Osteoblast (primary cell): ENCODE results near the gene GREB1. TPM values are rescaled to one million over a fixed set of nuclear protein-coding genes. Genes with fewer than 3 reads are reported as not detected.
A peak's percentile ranks its signal among the peaks of the same experiment; 100 is the strongest.

Experiments
- DNase-seq: peaks from one replicate; pipeline ENCODE4 v3.0.0; 2011; ENCODE audit warnings: low spot score, mixed read lengths; ENCODE audit not compliant: insufficient read length; ENCODE audit errors: missing footprints
- H2AFZ ChIP-seq: 2 replicates; pipeline ENCODE4 v1.6.0; 2011; ENCODE audit warnings: mild to moderate bottlenecking, low read length
- H3K27ac ChIP-seq: 2 replicates; pipeline ENCODE4 v1.5.1; 2011; ENCODE audit warnings: mild to moderate bottlenecking, low read depth, low read length, moderate library complexity
- H3K27me3 ChIP-seq: 2 replicates; pipeline ENCODE4 v1.6.0; 2012; ENCODE audit warnings: mild to moderate bottlenecking, control low read depth, inconsistent platforms, low read length, moderate library complexity; ENCODE audit not compliant: insufficient read depth
- H3K36me3 ChIP-seq: 2 replicates; pipeline ENCODE4 v1.5.1; 2011; ENCODE audit warnings: mild to moderate bottlenecking, low read length, control low read depth, moderate library complexity; ENCODE audit not compliant: insufficient read depth
- H3K4me1 ChIP-seq: 2 replicates; pipeline ENCODE4 v1.5.1; 2011; ENCODE audit warnings: mild to moderate bottlenecking, low read length, control low read depth, moderate library complexity; ENCODE audit not compliant: insufficient read depth
- H3K4me2 ChIP-seq: 2 replicates; pipeline ENCODE4 v1.6.0; 2011; ENCODE audit warnings: mild to moderate bottlenecking, low read length; ENCODE audit not compliant: insufficient read depth
- H3K4me3 ChIP-seq: fragments of 200-600 bp; sonication (generic); 3 replicates; pipeline ENCODE4 v1.5.1; 2012; ENCODE audit warnings: mild to moderate bottlenecking, low read length, inconsistent platforms; ENCODE audit not compliant: insufficient read depth
- H3K79me2 ChIP-seq: 2 replicates; pipeline ENCODE4 v1.6.0; 2012; ENCODE audit warnings: mild to moderate bottlenecking, low read length, control low read depth, inconsistent platforms; ENCODE audit not compliant: insufficient read depth
- H3K9me3 ChIP-seq: 2 replicates; pipeline ENCODE4 v1.5.1; 2011; ENCODE audit warnings: low read depth, low read length, control low read depth
- H4K20me1 ChIP-seq: 2 replicates; pipeline ENCODE4 v1.6.0; 2012; ENCODE audit warnings: mild to moderate bottlenecking, low read length, control low read depth; ENCODE audit not compliant: insufficient read depth
- total RNA-seq: library from RNA; depleted of rRNA; stranded (reverse); fragments of >200 nt; gene quantifications from 2 replicates; pipeline ENCODE4 v1.2.3, GENCODE V29; 2012
- TF ChIP-seq, protein P1 (sequence below): IDR thresholded peaks from 2 replicates; pipeline ENCODE4 v1.5.1; 2011; ENCODE audit warnings: mild to moderate bottlenecking, low read depth, low read length, moderate library complexity; ENCODE audit errors: extremely low read depth

GREB1 gene
- total RNA-seq, 1 donor, result 1.1 TPM

DNA sequence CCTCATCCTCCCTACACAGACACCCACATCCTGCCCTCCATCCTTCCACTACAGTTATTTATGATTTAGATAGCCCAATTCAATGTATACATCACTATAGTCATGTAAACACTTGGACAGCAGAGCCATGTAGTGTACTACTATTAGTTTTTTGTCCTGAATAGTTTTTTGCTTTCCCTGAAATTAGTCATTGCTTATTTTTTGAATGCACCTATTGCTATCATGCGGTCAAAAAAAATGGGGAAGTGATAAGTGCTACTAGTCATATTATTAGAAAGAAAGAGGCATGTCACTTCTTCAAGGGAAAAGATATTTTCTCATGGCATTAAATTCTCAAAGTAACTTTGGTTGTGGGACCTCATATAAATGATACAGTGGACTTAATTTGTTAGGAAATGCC is 6.8 kb upstream of the GREB1 start:
- DNase-seq, result no peak
- H3K27ac ChIP-seq, result no peak overlapping the region
- no peaks in the 10 kb centered on the region for H3K36me3 ChIP-seq
- no peak overlapping the region for H2AFZ ChIP-seq
- H3K27me3 ChIP-seq, result peaks cover 32% of the 10 kb centered on the region
- H3K4me1 ChIP-seq, result peaks cover under 1% of the 10 kb centered on the region
- no peaks in the 10 kb centered on the region for H3K9me3 ChIP-seq
- H3K79me2 ChIP-seq, result no peaks in the 10 kb centered on the region
- no peak overlapping the region for H3K4me3 ChIP-seq
- H3K4me2 ChIP-seq, result no peak overlapping the region
- TF ChIP-seq, protein P1, sequence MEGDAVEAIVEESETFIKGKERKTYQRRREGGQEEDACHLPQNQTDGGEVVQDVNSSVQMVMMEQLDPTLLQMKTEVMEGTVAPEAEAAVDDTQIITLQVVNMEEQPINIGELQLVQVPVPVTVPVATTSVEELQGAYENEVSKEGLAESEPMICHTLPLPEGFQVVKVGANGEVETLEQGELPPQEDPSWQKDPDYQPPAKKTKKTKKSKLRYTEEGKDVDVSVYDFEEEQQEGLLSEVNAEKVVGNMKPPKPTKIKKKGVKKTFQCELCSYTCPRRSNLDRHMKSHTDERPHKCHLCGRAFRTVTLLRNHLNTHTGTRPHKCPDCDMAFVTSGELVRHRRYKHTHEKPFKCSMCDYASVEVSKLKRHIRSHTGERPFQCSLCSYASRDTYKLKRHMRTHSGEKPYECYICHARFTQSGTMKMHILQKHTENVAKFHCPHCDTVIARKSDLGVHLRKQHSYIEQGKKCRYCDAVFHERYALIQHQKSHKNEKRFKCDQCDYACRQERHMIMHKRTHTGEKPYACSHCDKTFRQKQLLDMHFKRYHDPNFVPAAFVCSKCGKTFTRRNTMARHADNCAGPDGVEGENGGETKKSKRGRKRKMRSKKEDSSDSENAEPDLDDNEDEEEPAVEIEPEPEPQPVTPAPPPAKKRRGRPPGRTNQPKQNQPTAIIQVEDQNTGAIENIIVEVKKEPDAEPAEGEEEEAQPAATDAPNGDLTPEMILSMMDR, result no peak
- no peaks in the 10 kb centered on the region for H4K20me1 ChIP-seq

DNA sequence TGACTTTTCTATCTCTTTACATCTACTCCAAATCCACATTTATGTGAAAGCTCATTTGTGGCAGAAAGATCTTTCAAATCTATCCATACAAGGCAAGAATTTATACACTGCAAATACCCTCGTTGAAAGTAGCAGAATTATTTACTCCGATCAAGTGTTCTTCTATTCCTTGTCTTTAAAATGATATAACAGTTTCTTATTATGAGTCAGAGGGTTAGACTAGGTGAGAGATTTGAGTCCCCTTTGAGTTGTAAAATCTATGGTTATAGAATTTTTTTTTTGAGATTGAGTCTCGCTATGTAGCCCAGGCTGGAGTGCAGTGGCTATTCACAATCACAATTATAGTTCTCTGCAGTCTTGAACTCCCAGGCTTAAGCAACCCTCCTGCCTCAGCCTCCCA is 5.6 kb upstream of the GREB1 start:
- Histone ChIP-seq H3K4me2 (no peak overlapping the region), H3K27me3 (peaks cover 34% of the 10 kb centered on the region), H2AFZ (no peak overlapping the region), H3K9me3 (no peaks in the 10 kb centered on the region), H3K4me1 (peaks cover 7% of the 10 kb centered on the region), H3K36me3 (no peaks in the 10 kb centered on the region), H3K79me2 (no peaks in the 10 kb centered on the region), H4K20me1 (no peaks in the 10 kb centered on the region), H3K27ac (no peak overlapping the region), H3K4me3 (no peak overlapping the region)
- DNase-seq, result no peak
- TF ChIP-seq, protein P1, result no peak

DNA sequence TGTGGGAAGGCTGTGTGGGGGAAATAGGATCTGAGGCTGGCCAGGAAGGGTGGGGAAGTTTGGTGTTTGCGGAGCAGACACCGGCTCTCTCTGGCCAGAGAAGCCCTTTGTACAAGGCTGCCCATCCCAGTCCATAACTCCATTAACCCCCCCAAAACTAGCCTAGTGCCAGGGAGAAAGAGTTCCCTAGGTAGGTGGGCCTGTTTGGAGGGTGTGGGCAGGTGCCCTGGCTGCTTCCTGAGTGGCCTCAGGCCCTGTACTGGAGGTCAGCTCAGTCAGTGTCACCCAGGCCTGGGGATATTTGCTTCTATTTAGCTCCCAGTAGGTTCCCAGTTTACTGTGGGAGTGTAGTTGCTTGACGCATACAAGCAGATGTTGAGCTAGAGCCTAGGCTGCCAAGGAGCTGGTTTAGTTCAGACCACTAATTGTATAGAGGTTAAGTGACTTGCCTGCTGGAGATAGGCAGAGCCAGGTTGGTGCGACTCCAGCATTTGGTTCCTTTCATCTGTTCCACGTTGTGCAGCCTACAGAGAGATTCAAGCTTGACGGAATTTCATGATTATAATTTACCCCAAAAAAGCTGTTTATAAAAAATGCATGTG is 2.9 kb upstream of the GREB1 start:
- Histone ChIP-seq H3K9me3 (no peaks in the 10 kb centered on the region), H3K4me1 (peaks cover 10% of the 10 kb centered on the region), H3K36me3 (no peaks in the 10 kb centered on the region), H3K4me2 (no peak overlapping the region), H3K4me3 (no peak overlapping the region), H2AFZ (no peak overlapping the region), H3K27me3 (peaks cover 48% of the 10 kb centered on the region), H4K20me1 (no peaks in the 10 kb centered on the region), H3K27ac (no peak overlapping the region), H3K79me2 (no peaks in the 10 kb centered on the region)
- TF ChIP-seq, protein P1, result no peak
- no peak for DNase-seq

DNA sequence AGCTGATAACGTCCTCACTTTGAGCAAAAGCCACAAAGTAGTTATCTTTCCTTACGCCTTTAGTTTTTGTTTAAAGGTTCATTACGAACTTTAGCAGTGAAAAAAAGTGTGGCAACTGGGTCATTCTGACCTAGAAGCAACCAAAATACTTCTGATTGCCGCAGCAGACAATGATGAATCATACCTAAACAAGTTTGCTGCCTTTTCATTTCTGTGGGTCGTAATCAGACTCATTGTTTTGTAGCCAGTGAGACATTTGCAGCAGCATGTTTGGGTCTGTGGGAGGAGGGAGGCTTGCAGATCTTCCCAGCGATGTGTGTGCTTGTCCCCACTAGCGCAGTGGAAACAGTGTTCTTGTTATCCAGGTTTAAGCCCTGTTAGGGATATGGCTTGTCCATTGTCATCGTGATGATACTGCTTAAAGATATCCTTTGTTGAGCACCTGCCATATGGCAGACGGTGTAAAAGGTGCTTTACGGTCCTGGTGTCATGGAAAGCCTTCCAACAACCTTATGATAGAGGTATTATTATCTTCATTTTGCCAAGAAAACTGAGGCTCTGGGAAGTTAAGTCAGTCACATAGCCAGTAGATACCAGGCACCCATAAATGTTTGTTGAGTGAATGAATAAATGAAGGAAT is 1.3 kb upstream of the GREB1 start:
- Histone ChIP-seq H4K20me1 (no peaks in the 10 kb centered on the region), H3K27ac (no peak overlapping the region), H3K27me3 (peaks cover 52% of the 10 kb centered on the region), H3K4me1 (peaks cover 10% of the 10 kb centered on the region), H3K4me2 (peak overlapping the region; percentile 35), H3K4me3 (no peak overlapping the region), H2AFZ (no peak overlapping the region), H3K79me2 (no peaks in the 10 kb centered on the region), H3K9me3 (no peaks in the 10 kb centered on the region), H3K36me3 (no peaks in the 10 kb centered on the region)
- TF ChIP-seq, protein P1, result no peak
- no peak for DNase-seq
